ENCODE results near the gene PSMB7.

The PSMB7 gene

GRCh38 chr9:124452841-124453585 is 37.8 kb upstream of the PSMB7 start:
- CTCF ChIA-PET = interaction anchor here (0.8 kb wide), 1 partner anchor 84 kb away, joined by 3 read pairs; no protein-coding TSS in a partner anchor
- POLR2A ChIA-PET = no interaction called here
- no peak overlapping the region for H3K4me3 ChIP-seq (ENCODE audit: low read depth, low read length)
- no peak for DNase-seq (ENCODE audit: low read depth, low spot score)
- TF ChIP-seq, protein P1, sequence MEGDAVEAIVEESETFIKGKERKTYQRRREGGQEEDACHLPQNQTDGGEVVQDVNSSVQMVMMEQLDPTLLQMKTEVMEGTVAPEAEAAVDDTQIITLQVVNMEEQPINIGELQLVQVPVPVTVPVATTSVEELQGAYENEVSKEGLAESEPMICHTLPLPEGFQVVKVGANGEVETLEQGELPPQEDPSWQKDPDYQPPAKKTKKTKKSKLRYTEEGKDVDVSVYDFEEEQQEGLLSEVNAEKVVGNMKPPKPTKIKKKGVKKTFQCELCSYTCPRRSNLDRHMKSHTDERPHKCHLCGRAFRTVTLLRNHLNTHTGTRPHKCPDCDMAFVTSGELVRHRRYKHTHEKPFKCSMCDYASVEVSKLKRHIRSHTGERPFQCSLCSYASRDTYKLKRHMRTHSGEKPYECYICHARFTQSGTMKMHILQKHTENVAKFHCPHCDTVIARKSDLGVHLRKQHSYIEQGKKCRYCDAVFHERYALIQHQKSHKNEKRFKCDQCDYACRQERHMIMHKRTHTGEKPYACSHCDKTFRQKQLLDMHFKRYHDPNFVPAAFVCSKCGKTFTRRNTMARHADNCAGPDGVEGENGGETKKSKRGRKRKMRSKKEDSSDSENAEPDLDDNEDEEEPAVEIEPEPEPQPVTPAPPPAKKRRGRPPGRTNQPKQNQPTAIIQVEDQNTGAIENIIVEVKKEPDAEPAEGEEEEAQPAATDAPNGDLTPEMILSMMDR (IDR thresholded peaks at IDR 0.05; ENCODE audit: insufficient read depth, low read length, missing control alignments) = no peak

DNA sequence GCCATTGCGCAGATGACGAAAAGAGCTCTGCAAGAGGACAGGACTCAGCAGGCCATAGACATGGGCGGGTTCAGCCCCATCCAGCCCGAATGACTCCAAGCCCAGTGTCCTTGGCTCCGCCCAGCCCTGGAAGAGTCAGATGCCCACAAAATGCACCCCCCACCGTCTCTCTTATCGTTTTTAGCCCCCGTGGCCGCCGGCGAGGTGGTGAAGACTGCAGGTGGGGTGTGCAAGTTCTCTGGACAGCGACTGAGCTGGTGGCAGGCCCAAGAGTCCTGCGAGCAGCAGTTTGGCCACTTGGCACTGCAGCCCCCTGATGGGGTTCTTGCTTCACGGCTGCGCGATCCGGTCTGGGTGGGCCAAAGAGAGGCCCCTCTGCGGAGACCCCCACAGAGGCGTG is 37.1 kb upstream of the PSMB7 start:
- DNase-seq (ENCODE audit: low read depth, low spot score) = no peak
- TF ChIP-seq, protein P1 (IDR thresholded peaks at IDR 0.05; ENCODE audit: insufficient read depth, low read length, missing control alignments) = no peak
- POLR2A ChIA-PET = no interaction called here
- H3K4me3 ChIP-seq (ENCODE audit: low read depth, low read length) = no peak overlapping the region
- CTCF ChIA-PET = interaction anchor here (0.8 to 1.7 kb wide), 2 partner anchors 33 to 84 kb away, joined by 3 to 12 read pairs; no protein-coding TSS in a partner anchor

- no peak overlapping the region for H3K4me3 ChIP-seq (ENCODE audit: low read depth, low read length)
- no peak for DNase-seq (ENCODE audit: low read depth, low spot score)
- ChIA-PET POLR2A (no interaction called here), CTCF (interaction anchor here (0.6 to 1.7 kb wide), 5 partner anchors 11 to 882 kb away, joined by 3 to 12 read pairs (median 3); no protein-coding TSS in a partner anchor)
- TF ChIP-seq, protein P1 (IDR thresholded peaks at IDR 0.05; ENCODE audit: insufficient read depth, low read length, missing control alignments) = no peak
These were observed 35.9 kb upstream of the PSMB7 start for GRCh38 chr9:124450931-124451661.

DNA sequence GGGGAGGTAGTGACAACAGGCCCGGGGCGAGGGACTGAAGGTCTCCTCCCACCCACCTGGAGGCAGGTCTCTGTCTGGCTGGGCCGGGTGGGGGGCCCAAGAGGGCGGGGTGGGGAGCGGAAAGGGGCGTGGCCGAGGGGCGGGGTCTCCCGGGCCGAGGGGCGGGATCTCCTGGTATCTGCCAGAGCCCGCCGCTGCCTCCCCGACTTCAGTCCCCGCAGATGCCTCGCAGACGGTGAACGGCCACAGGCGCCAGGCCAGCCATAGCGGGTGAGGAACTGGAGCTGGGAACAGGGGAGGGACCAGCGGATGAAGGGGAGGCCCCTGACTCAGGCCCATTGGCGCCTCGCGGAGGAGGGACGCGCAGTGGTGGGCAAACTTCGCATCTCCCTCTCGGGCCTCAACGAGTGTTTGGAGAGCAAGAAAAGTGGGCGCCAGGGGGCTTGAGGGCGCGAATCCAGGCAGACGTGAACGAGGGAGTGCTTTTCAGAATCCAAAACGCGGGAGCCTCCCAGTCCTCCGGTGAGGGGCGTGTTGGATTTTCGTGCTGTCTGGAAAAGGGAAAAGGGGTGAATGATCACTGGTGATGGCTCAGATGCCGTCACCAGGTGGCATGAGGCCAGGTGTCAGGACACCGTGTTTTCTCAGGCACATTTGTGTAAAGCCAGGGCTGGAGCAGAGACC is 35.1 kb upstream of the PSMB7 start, which contains the start of gene ADGRD2:
ADGRD2 (plus strand) TSS at position 211 of the 684 bp plus-strand sequence. CDS start 1,216 bp downstream, outside the sequence.
- TF ChIP-seq, protein P1 (IDR thresholded peaks at IDR 0.05; ENCODE audit: insufficient read depth, low read length, missing control alignments) = no peak
- CTCF ChIA-PET = interaction anchor here (1.4 to 1.7 kb wide), 3 partner anchors 10 to 33 kb away, joined by 3 to 12 read pairs (median 3); no protein-coding TSS in a partner anchor
- POLR2A ChIA-PET = no interaction called here
- H3K4me3 ChIP-seq (ENCODE audit: low read depth, low read length) = peak within 1 kb of the TSS; percentile 15; the same call in 1 of the 2 replicates
- DNase-seq (ENCODE audit: low read depth, low spot score) = no peak

GRCh38 chr9:124449381-124450151 is 34.3 kb upstream of the PSMB7 start:
- TF ChIP-seq, protein P1 (IDR thresholded peaks at IDR 0.05; ENCODE audit: insufficient read depth, low read length, missing control alignments) = no peak
- H3K4me3 ChIP-seq (ENCODE audit: low read depth, low read length) = no peak overlapping the region
- ChIA-PET POLR2A (no interaction called here), CTCF (no interaction called here)
- no peak for DNase-seq (ENCODE audit: low read depth, low spot score)
